AG04449 (cell line): Measurements from ENCODE around the gene TEPSIN.

ENCODE experiments used
- CTCF ChIA-PET: fragments of 350-600 bp; formaldehyde crosslinking; extraction: SDS; loops from one replicate; lab custom pipeline; 2021; ENCODE audit warnings: antibody characterized with exemption; lab: Yijun Ruan, JAX
- POLR2A ChIA-PET: fragments of 400-600, 350-600 bp; formaldehyde crosslinking; extraction: SDS; loops from one replicate; lab custom pipeline; 2020; ENCODE audit warnings: antibody characterized with exemption, inconsistent platforms; lab: Yijun Ruan, JAX
- DNase-seq: peaks from one replicate; pipeline ENCODE4 v3.0.0-alpha.2; 2010; ENCODE audit warnings: low read depth, low spot score
- H3K4me3 ChIP-seq: 2 replicates; pipeline ENCODE4 v1.5.1; 2011; ENCODE audit warnings: low read depth, mild to moderate bottlenecking, control low read depth, low read length
- CTCF ChIP-seq: IDR thresholded peaks from one replicate; pipeline ENCODE4 v1.5.1; 2011; ENCODE audit warnings: mild to moderate bottlenecking, moderate library complexity, low read length, control low read depth, inconsistent platforms; ENCODE audit not compliant: insufficient read depth; ENCODE audit errors: missing control alignments

The TEPSIN gene

GRCh38 chr17:81253358-81254131, 14.7 kb upstream of the TEPSIN start:
- no peak for DNase-seq
- H3K4me3 ChIP-seq, result no peak overlapping the region
- POLR2A ChIA-PET, result no interaction called here
- CTCF ChIA-PET, result interaction anchor here (0.6 to 11.6 kb wide), 30 partner anchors 7 to 379 kb away, joined by 3 to 188 read pairs (median 4); partner anchors contain the start of genes BAHCC1, NDUFAF8 and TEPSIN
- peak; percentile 77 for TF ChIP-seq CTCF

- ChIA-PET CTCF (interaction anchor here (0.6 to 11.6 kb wide), 24 partner anchors 8 to 348 kb away, joined by 3 to 188 read pairs (median 4); partner anchors contain the start of genes BAHCC1, NDUFAF8 and TEPSIN), POLR2A (no interaction called here)
- DNase-seq, result no peak
- H3K4me3 ChIP-seq, result no peak overlapping the region
- no peak for TF ChIP-seq CTCF
Observed at GRCh38 chr17:81252987-81253329, 14.1 kb upstream of the TEPSIN start.

DNA sequence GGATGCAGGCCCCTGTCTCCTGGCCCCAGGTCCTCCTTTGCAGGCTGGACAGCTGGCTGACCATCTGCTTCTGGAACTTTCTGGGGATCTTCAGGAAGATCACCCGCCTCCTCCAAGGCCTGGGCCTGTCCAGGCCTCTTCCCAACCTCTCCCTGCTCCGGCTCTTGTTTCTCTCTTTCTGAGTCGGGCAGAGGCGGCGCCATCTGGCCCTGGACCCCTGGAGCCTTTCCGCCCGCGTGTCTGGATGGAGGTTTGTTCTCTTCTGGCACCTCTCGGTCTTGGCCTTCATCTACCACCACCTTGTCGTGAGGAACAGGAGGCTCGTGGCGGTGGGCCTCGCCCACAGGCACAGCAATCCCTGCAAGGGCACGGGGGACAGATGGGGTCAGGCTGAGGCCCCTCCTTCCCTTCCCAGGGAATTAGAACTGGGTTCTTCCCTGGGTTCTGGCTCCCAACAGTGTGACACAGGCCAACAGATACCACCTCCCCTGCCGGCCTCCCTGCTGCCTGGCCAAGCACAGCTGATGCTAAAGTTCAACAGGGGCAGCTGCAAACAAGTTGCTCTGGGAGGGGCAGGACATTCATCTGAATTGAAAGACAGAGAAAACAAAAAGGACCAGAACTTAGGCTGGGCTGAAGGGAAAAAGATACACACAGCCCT, 13.6 kb upstream of the TEPSIN start:
- ChIA-PET CTCF (interaction anchor here (0.6 to 11.6 kb wide), 25 partner anchors 8 to 349 kb away, joined by 3 to 188 read pairs (median 5); partner anchors contain the start of genes BAHCC1, NDUFAF8 and TEPSIN), POLR2A (no interaction called here)
- no peak overlapping the region for H3K4me3 ChIP-seq
- DNase-seq, result no peak
- TF ChIP-seq CTCF, result no peak

GRCh38 chr17:81251709-81252301, 12.9 kb upstream of the TEPSIN start:
- no peak for DNase-seq
- H3K4me3 ChIP-seq, result no peak overlapping the region
- POLR2A ChIA-PET, result no interaction called here
- CTCF ChIA-PET, result interaction anchor here (1.1 to 11.6 kb wide), 8 partner anchors 11 to 349 kb away, joined by 4 to 188 read pairs (median 6); no protein-coding TSS in a partner anchor
- no peak for TF ChIP-seq CTCF

DNA sequence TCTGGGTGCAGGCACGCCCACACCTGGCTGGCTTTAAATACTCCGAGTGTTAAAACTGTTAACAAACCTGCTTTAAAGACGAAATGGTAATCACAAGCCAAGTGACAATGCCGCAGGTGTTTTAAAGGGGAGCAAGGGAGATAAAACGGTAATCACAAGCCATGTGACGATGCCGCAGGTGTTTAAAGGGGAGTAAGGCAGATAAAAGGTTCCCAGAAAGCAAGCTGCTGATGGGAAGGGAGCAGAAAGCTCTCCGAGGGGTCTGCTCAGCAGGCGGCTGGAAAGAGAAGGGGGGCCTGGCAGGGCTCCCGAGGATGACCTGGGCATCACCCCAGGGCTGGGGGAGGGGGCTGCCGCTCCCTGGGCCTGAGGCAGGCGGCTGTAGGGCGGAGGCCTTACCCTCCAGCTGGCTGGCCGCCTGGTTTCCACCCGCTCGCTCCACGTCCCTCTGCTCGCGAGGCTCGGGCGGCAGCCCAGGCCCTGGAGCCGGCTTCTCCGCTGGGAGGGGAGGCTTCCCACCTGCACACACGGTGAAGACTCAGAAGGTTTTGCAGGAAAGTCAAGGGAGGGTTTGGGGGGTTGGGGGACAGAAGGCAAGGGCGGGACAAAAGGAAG, 12.3 kb upstream of the TEPSIN start:
- TF ChIP-seq CTCF, result no peak
- no peak overlapping the region for H3K4me3 ChIP-seq
- DNase-seq, result no peak
- POLR2A ChIA-PET, result no interaction called here
- CTCF ChIA-PET, result interaction anchor here (1.1 to 11.6 kb wide), 4 partner anchors 10 to 237 kb away, joined by 4 to 188 read pairs (median 5); no protein-coding TSS in a partner anchor
